HG02970 (cell line): ENCODE data around the gene MMAB.
"Not testable (repeated sequence)": the region's sequence is repeated elsewhere in the genome, so short reads cannot be mapped to it uniquely, and the experiment has no call there.

Source experiments
- ATAC-seq: cut with Tn5 transposase; IDR thresholded peaks from one replicate; pipeline ENCODE4 v1.9.1; 2021; ENCODE audit warnings: mild to moderate bottlenecking, moderate library complexity, moderate number of reproducible peaks; ENCODE audit not compliant: unreplicated experiment, low FRiP score

Gene MMAB

DNA sequence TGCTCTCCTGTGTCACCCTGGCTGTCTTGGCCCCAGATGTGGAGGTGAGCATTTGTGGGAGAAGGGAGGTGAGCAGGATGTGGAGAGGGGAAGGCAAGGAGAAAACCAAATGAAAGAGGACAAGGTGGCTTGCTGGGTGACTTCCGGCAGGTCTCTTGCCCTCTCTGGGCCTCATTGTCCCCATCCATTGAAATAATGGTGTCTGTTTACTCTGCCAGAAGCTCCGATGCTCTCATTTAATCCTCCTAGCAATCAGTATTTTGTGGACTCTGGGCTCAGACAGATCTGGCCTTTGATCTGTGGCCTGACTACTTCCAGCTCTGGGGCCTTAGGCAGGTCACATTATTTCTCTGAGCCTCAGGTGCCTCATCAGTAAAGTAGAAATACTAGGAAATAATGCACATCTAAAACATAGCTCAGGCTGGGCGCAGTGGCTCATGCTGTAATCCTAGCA is 30.9 kb upstream of the MMAB start:
- no peak for ATAC-seq

DNA sequence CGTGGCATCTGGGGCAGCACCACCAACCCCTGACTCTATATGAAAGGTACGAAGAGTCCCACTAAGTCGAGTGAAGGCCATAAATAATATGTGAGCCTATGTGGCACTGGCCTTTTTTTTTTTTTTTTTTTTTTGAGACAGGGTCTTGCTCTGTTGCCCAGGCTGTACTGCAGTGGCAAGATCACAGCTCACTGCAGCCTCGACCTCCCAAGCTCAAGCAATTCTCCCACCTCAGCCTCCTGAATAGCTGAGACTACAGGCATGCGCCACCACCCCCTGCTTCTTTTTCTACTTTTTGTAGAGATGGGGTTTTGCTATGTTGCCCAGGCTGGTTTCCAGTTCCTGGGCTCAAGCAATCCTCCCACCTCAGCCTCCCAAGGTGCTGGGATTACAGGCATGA is 28.8 kb upstream of the MMAB start:
- ATAC-seq: not testable (repeated sequence)

- no peak for ATAC-seq
Observed at GRCh38 chr12:109601557-109601956, 28.3 kb upstream of the MMAB start.

DNA sequence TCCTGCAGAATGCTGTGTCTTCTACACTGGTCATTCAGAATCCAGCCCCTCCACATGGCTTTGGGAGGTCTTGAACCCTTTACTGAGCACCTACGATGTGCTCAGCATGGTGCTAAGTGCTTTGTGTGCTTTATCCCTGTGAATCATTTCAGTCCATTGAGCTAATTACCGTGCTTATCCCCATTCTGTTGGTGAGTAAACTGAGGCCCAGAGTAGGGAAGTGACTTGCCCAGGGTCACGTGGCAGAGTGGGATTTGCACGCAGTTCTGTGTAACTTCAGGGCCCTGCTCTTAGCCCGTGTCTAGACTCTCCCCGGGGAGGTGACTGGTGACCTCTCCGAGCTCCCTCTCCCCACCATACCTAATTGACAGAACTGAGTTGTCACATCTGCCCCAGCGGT is 27.7 kb upstream of the MMAB start:
- no peak for ATAC-seq

DNA sequence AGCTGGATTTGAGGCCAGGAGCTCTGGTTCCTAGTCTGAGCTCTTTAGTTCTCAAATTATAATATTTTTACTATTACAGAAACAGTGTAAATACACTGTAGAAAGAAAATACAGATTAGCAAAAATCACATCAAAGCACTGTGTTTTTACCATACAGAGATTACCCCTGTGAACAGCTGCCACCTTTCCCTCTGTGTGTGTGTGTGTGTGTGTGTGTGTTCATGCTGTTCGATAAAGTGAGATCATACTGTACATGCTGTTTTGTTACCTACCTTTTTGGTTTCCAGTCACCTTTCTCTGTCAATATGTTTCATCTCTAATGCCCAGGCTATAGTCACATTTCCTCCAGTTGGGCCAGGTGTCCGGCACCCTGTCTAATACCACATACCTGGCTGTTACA is 27.2 kb upstream of the MMAB start:
- no peak for ATAC-seq

DNA sequence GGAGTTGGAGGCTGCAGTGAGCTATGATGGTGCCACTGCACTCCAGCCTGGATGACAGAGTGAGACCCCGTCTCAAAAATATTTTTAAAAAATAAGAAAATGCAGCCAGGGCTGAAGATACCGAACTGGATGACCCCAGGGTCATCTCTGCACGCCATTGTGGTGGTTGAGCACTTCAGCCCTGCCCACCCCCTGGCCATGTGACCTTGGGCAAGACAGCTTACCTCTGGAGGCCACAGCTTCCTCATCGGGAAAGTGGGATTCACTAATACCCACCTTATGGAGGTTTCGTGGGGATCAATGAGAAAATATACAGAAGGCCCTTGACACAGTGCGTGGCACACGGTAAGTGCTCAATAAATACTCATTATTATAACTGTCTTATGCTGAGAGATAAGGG is 25.8 kb upstream of the MMAB start:
- ATAC-seq: no peak

GRCh38 chr12:109598428-109598854 is 25.1 kb upstream of the MMAB start:
- no peak for ATAC-seq

DNA sequence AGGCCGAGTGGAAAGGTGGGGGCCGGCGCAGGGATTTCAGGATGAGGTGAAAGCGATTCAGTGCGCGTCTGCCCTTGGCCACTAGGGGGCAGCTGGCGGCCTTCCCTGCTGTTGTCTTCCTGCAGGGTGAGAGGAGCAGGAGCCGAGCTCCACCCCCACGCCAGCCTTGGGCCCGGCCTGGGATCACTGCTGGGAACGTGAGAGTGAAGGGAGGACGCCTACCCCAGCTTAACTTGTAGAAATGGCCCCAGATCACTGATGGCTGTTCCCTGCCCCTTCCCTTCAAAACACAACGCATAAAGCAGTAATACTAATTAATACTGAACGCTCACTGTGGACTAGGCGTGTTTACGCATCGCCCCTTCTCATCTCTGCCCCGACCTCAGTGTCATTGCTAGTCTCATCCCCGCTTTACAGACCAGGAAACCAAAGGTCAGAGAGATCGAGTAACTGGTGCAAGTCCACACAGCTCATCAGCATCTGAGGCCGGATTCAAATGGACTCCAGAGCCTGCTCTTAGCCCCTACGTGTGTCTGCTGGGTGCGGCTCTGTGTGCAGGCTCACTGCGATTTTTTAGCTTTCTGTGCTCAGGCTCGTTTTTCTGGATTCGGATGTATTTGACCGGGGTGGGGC is 24.6 kb upstream of the MMAB start:
- ATAC-seq: no peak

DNA sequence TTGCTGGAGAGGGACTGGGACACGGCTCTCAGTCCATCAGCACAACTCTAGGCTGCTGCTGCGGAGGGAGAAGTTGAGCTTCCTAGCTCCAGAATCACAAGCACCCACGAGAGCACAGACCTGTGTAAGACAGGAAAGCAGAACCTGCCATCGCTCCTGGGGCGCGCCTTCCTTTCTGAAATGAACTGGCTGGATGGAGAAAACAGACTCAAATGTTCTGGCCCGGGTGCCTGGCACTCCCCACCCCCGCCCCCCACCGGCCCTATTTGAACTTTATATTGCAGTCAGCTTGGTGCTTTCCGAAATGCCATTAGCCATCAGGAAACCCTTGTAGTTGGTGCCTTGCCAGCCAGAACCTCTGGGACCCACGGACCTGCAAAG is 24.1 kb upstream of the MMAB start:
- no peak for ATAC-seq

- ATAC-seq: no peak
Observed at GRCh38 chr12:109596418-109597244, 23.3 kb upstream of the MMAB start.

- no peak for ATAC-seq
Observed at GRCh38 chr12:109595321-109595902, 22.1 kb upstream of the MMAB start.

DNA sequence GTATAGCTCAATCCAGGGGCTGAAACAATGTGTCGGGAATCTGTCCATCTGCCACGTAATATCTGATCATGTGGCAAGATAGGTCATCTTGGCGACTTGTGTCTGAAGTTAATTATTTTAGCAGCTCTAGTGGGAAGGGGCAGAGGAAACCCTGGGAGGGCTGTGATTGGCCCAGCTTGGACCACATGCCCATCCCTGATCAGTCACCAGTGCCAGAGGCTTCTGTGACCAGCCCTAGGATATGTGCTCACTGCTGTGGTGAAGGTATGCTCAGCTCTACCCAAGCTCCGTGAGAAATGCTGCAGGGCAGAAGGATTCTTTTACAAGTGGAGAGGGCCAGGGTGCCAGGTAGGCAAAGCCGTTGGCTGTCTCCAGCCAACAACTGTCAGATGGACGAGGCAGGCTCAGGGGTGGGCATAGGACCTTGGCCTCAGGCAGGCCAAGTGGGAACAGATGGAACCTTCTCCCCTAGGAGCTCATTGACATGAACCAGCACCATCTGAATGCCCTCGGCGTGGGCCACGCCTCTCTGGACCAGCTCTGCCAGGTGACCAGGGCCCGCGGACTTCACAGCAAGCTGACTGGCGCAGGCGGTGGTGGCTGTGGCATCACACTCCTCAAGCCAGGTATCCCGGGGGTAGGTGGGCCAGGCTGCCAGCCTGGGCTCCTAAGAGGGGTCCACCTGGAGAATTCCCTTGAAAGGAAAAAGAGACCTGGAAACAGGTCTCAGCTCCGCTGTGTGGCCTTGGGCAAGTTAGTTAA is 21.4 kb upstream of the MMAB start:
- ATAC-seq: no peak

DNA sequence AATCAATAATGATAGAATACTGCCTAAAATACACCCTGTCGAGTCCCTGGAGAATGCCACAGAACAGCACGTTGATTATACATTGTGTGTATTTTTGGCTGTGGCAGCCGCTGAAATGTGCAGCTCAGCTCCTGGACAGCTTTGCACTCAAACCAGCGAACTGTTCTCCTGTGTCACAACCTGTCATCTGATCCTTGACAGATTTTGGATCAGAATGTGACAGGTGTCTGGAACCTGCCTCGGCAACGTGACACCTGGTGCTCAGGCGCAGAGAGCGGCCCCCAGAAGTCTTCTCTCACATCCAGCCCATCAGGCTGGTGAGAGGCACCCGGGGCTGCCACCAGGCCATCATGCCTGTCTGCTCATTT is 19.6 kb upstream of the MMAB start:
- no peak for ATAC-seq

DNA sequence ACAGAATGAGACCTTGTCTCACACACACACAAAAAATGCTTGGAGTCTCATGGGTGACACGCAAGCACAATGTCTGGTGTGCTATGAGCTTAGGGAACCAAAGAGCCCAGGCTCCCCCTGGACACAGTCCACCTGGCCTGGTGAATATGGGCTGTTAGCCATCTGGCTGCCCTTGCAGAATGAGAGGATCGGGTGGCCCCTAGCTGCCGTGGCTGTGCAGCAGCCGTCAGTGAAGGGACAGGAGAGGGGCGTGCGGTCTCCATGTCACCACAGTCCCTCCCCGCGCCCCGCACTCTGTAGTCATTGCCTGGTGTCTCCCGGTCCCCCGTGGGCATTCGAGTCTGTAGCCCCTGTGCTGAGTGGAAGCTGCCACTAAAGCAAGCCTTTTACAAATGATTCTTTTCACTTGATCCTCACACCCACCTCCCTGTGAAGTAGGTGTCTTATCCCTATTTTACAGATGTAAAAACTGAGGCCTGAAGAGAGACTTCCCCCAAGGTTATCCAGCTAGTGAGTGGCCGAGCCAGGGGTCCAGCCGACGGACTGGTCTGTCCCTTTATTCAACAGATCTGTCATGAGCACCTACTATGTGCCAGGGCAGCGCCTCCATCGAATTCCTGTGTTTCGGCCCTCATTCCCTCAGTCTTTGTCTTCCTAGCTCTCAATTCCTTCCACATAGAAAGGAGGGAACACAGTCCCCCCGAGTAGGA is 19.0 kb upstream of the MMAB start:
- no peak for ATAC-seq

- no peak for ATAC-seq
Observed at GRCh38 chr12:109591041-109591440, 17.7 kb upstream of the MMAB start.

GRCh38 chr12:109590566-109590965 is 17.3 kb upstream of the MMAB start:
- ATAC-seq: no peak

GRCh38 chr12:109589691-109590245 is 16.5 kb upstream of the MMAB start:
- no peak for ATAC-seq

GRCh38 chr12:109589240-109589590 is 15.9 kb upstream of the MMAB start:
- no peak for ATAC-seq

GRCh38 chr12:109588461-109589239 is 15.3 kb upstream of the MMAB start:
- ATAC-seq: no peak
